HepG2 (cell line): ENCODE measurements around the gene ZNF519. TPM values are rescaled to one million over a fixed set of nuclear protein-coding genes. Genes with fewer than 3 reads are reported as not detected.
A peak's percentile ranks its signal among the peaks of the same experiment; 100 is the strongest.

Source experiments
- ATAC-seq: fragments of 200-7000 bp; cut with Tn5 transposase; 3 replicates; pipeline ENCODE4 v1.9.1; 2020; ENCODE audit warnings: mild to moderate bottlenecking, moderate library complexity
- BruUV-seq: library from RNA; stranded (reverse); fragments of 400-500 nt; replicated peaks from 2 replicates; lab custom pipeline; 2021; lab: Mats Ljungman, UMichigan
- CTCF ChIA-PET: fragments of 300-600 bp; formaldehyde crosslinking; extraction: SDS; loops from one replicate; lab custom pipeline; 2021; ENCODE audit warnings: low total read pairs, inconsistent platforms, low intra/inter-chr PET ratio; lab: Yijun Ruan, JAX
- POLR2A ChIA-PET: fragments of 350-600 bp; sonication (Branson Sonifier 250); formaldehyde crosslinking; loops from one replicate; lab custom pipeline; 2020; ENCODE audit warnings: antibody characterized with exemption, inconsistent platforms; lab: Yijun Ruan, JAX
- DNase-seq: peaks from one replicate; pipeline ENCODE4 v3.0.0-alpha.2; 2015; ENCODE audit warnings: low spot score
- FAIRE-seq: peaks from 3 replicates; lab custom pipeline; 2011; peaks lifted over from hg19 to GRCh38; lab: Jason Lieb, UNC
- H2AFZ ChIP-seq: one replicate; pipeline ENCODE4 v1.6.1; 2011; ENCODE audit warnings: low read length, inconsistent platforms
- H3K27ac ChIP-seq: fragments of 300-600 bp; 3 replicates; pipeline ENCODE4 v1.8.0; 2011; ENCODE audit warnings: mixed run types, mild to moderate bottlenecking, mixed read lengths, low read length, inconsistent platforms; ENCODE audit not compliant: insufficient read depth; ENCODE audit errors: extremely low read length
- H3K27me3 ChIP-seq, 2 experiments: fragments of 200-600 bp in 1 of 2; 2 replicates in 1 of 2; 3 replicates in 1 of 2; pipeline versions ENCODE4 v1.6.0 to v1.8.0; 2011; ENCODE audit warnings: low read length in 2 of 2, mild to moderate bottlenecking in 2 of 2, moderate library complexity in 2 of 2, inconsistent platforms in 1 of 2; ENCODE audit not compliant: insufficient read depth in 2 of 2, control insufficient read depth in 1 of 2
- H3K36me3 ChIP-seq, 2 experiments: fragments of 200-600 bp in 1 of 2; replicated peaks in 1 of 2; 2 replicates in 1 of 2; 3 replicates in 1 of 2; pipeline versions ENCODE4 v1.5.1 to v1.8.0; 2011; ENCODE audit warnings: low read length in 2 of 2, inconsistent platforms in 1 of 2; ENCODE audit not compliant: insufficient read depth in 2 of 2, control insufficient read depth in 1 of 2
- H3K4me1 ChIP-seq: 2 replicates; pipeline ENCODE4 v1.5.1; 2012; ENCODE audit warnings: low read length, inconsistent platforms; ENCODE audit not compliant: insufficient read depth
- H3K4me2 ChIP-seq: 2 replicates; pipeline ENCODE4 v1.6.0; 2011; ENCODE audit warnings: low read depth, low read length, inconsistent platforms
- H3K4me3 ChIP-seq, 3 experiments: fragments of 200-600 bp in 1 of 3; sonication (generic), shearing (Covaris generic) in 1 of 3; replicated peaks in 1 of 3; 2 replicates each; pipeline ENCODE4 v1.5.1; 2011 to 2016; ENCODE audit warnings: low read length in 3 of 3, inconsistent platforms in 2 of 3, low read depth in 2 of 3, mild to moderate bottlenecking in 2 of 3, control low read depth in 1 of 3, mixed read lengths in 1 of 3; ENCODE audit not compliant: insufficient read depth in 1 of 3
- H3K79me2 ChIP-seq: one replicate; pipeline ENCODE4 v1.6.1; 2011; ENCODE audit warnings: low read length, inconsistent platforms; ENCODE audit not compliant: insufficient read depth
- H3K9ac ChIP-seq: 2 replicates; pipeline ENCODE4 v1.6.0; 2011; ENCODE audit warnings: mild to moderate bottlenecking, low read depth, low read length, inconsistent platforms; ENCODE audit not compliant: insufficient read depth
- H3K9me3 ChIP-seq: 2 replicates; pipeline ENCODE4 v1.5.1; 2012; ENCODE audit warnings: mild to moderate bottlenecking, low read length
- H4K20me1 ChIP-seq: 2 replicates; pipeline ENCODE4 v1.6.0; 2011; ENCODE audit warnings: inconsistent platforms, mild to moderate bottlenecking, low read length, moderate library complexity; ENCODE audit not compliant: insufficient read depth
- ERF ChIP-seq: IDR thresholded peaks from 2 replicates; pipeline ENCODE4 v1.6.1; 2018; ENCODE audit warnings: missing biosample characterization, missing genetic modification reagents
- ESRRA ChIP-seq: sonication (generic); formaldehyde crosslinking; IDR thresholded peaks from 2 replicates; pipeline ENCODE4 v1.5.1; 2020; ENCODE audit warnings: mild to moderate bottlenecking, low read depth, missing genetic modification reagents
- MAFF ChIP-seq: IDR thresholded peaks from 2 replicates; pipeline ENCODE4 v1.6.1; 2011; ENCODE audit warnings: low read depth, low read length, improper control_type of control experiment
- MAFK ChIP-seq, 2 experiments: IDR thresholded peaks in 1 of 2; conservative IDR thresholded peaks in 1 of 2; 2 replicates each; pipeline ENCODE4 v1.6.1; 2011; ENCODE audit warnings: improper control_type of control experiment in 2 of 2, low read length in 2 of 2
- PPARG ChIP-seq: conservative IDR thresholded peaks from 2 replicates; pipeline ENCODE4 v1.6.1; 2016; ENCODE audit warnings: missing biosample characterization, missing genetic modification reagents
- TEAD2 ChIP-seq: sonication (generic); formaldehyde crosslinking; IDR thresholded peaks from 2 replicates; pipeline ENCODE4 v1.9.0; 2021; ENCODE audit warnings: missing genetic modification reagents
- THYN1 ChIP-seq: sonication (generic); formaldehyde crosslinking; IDR thresholded peaks from 2 replicates; pipeline ENCODE4 v1.8.1; 2023; ENCODE audit warnings: low read depth, mild to moderate bottlenecking, moderate library complexity, missing genetic modification reagents, borderline replicate concordance
- ZFP62 ChIP-seq: sonication (generic); formaldehyde crosslinking; IDR thresholded peaks from 2 replicates; pipeline ENCODE4 v1.4.0; 2020; ENCODE audit warnings: missing genetic modification reagents
- ZNF432 ChIP-seq: sonication (generic); formaldehyde crosslinking; IDR thresholded peaks from 2 replicates; pipeline ENCODE4 v1.5.0; 2020; ENCODE audit warnings: missing genetic modification reagents, mild to moderate bottlenecking, borderline replicate concordance
- ZNF446 ChIP-seq: sonication (generic); formaldehyde crosslinking; IDR thresholded peaks from 2 replicates; pipeline ENCODE4 v1.5.0; 2020; ENCODE audit warnings: mild to moderate bottlenecking, missing genetic modification reagents
- ZSCAN20 ChIP-seq: sonication (generic); formaldehyde crosslinking; IDR thresholded peaks from 2 replicates; pipeline ENCODE4 v1.4.0; 2020; ENCODE audit warnings: missing genetic modification reagents, mild to moderate bottlenecking, borderline replicate concordance
- WGBS: methylation state at CpG from one replicate; pipeline ENCODE4 v1.1.6; 2017; ENCODE audit warnings: low lambda C conversion rate; 5-methylcytosine and 5-hydroxymethylcytosine counted together
- in situ Hi-C: cut with HindIII; loops from 2 replicates; pipeline ENCODE4 v1.10.0; 2017; ENCODE audit warnings: low pct_unique_long_range_greater_than_20kb; ENCODE audit not compliant: extremely low pct_ligation_motif_present
- intact Hi-C: fragments of 100-400 bp; cut with micrococcal nuclease; formaldehyde crosslinking; loops from one replicate; pipeline ENCODE4 v1.10.0; 2022; ENCODE audit not compliant: unreplicated experiment
- polyA plus RNA-seq, 8 experiments: library from polyadenylated mRNA; depleted of rRNA in 3 of 8; stranded (reverse) in 7 of 8; unstranded in 1 of 8; fragments of >200 nt; fragmentation: Illumina TruSeq in 4 of 8; extraction: Trizol in 4 of 8; gene quantifications; 2 replicates each; pipeline versions ENCODE4 v1.2.1 to v1.2.3, GENCODE V29; 2011 to 2016; ENCODE audit warnings: low read depth in 4 of 8, missing spikeins in 1 of 8, mixed read lengths in 1 of 8; ENCODE audit not compliant: insufficient read depth in 1 of 8
- total RNA-seq, 5 experiments: library from RNA; depleted of rRNA; stranded (reverse); fragments of >200 nt; fragmentation: Illumina TruSeq; extraction: Trizol; gene quantifications; 2 replicates each; pipeline ENCODE4 v1.2.3, GENCODE V29; 2016; ENCODE audit warnings: low read depth in 1 of 5
- TF ChIP-seq, protein P1 (sequence below): sonication (generic); formaldehyde crosslinking; IDR thresholded peaks from 2 replicates; pipeline ENCODE4 v1.4.0; 2020; ENCODE audit warnings: low read depth, mild to moderate bottlenecking, missing genetic modification reagents
- TF ChIP-seq, protein P2 (sequence below): sonication (generic); formaldehyde crosslinking; IDR thresholded peaks from 2 replicates; pipeline ENCODE4 v1.8.0; 2022; ENCODE audit warnings: missing genetic modification reagents, mild to moderate bottlenecking, moderate library complexity, borderline replicate concordance

The ZNF519 gene
- total and polyA plus RNA-seq, 2 of the 13 experiments (the other 11 are each of a cell fraction or from before 2014, with no cell fraction given) = 7.3 to 11.1 TPM

DNA sequence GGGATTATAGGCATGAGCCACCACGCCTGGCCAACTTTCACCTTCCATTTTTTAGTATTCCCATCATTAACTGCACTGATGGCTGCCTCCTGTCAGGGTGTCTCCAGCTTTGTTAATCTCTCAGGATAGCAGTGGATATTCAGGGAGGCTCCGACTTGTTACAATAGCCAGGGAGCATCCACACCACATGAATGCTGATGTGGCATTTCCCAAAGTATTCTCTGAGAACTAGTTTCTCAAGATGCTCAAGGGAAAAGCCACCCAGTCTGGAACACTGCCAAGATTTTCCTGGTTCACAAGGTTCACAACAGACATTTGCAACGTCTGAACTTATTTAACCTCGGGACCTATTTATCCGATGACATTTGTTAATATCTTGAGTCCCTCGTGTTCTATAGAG lies 33.8 kb downstream of the ZNF519 start:
- Histone ChIP-seq H2AFZ (no peak overlapping the region), H3K27ac (no peak overlapping the region), H3K4me1 (peaks cover 3% of the 10 kb centered on the region), H3K4me2 (no peak overlapping the region), H3K79me2 (no peaks in the 10 kb centered on the region), H3K9me3 (no peaks in the 10 kb centered on the region), H3K9ac (no peak overlapping the region), H4K20me1 (no peaks in the 10 kb centered on the region), H3K36me3 (0 out of 5 replicates have a peak, but pooled peaks cover 0 to 3% of the 10 kb centered on the region in 2 experiments), H3K4me3 (no peak overlapping the region), H3K27me3 (no peaks in the 10 kb centered on the region; a peak in 1 of 5 replicates)
- TF ChIP-seq ZFP62 (CRISPR knock-in tag) (no peak), MAFK (conservative IDR thresholded peaks at IDR 0.05 in 1 of 2, IDR thresholded peaks at IDR 0.05 in 1 of 2; ENCODE audit: low read length in 2 of 2) (peak; percentile 62 to 78), MAFF (peak; percentile 64), THYN1 (CRISPR knock-in tag) (no peak)
- POLR2A ChIA-PET = no interaction called here
- FAIRE-seq (no peak), ATAC-seq (no peak), DNase-seq (no peak)
- BruUV-seq = no TSS peak
- intact Hi-C loops = no loop called here
- in situ Hi-C loops = no loop called here
- 96% methylated on average over 6 of the region's 6 CpGs for WGBS
- CTCF ChIA-PET = no interaction called here

DNA sequence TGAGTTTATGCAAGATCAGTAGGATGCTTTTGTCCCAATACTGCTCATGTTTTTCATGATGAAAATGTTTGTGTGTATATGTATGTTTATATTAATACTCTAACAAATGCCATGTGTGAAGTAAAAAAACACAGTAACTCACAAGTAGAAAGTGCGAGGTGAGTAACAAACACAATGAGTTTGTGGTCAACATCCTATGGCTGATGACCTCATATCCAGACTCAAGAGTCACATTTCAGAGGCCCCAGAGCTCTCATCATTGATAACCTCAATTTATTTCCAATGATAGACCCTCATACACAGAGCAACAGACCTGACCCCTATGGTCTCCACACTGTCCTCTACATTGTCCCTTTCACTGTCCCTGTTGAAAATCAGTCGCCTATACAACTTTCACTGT lies 34.5 kb downstream of the ZNF519 start:
- no peak overlapping the region for H3K27ac ChIP-seq
- intact Hi-C loops = no loop called here
- H2AFZ ChIP-seq = no peak overlapping the region
- H3K27me3 ChIP-seq = no peaks in the 10 kb centered on the region; a peak in 1 of 5 replicates
- WGBS = 100% methylated on average over 2 of the region's 2 CpGs
- no peak overlapping the region for H3K4me3 ChIP-seq
- DNase-seq = no peak
- TF ChIP-seq TEAD2 (CRISPR knock-in tag) (no peak), ZSCAN20 (CRISPR knock-in tag) (no peak), ZNF446 (CRISPR knock-in tag) (no peak), PPARG (no peak), ZNF432 (CRISPR knock-in tag) (no peak), ESRRA (no peak), ERF (no peak)
- TF ChIP-seq, protein P1, sequence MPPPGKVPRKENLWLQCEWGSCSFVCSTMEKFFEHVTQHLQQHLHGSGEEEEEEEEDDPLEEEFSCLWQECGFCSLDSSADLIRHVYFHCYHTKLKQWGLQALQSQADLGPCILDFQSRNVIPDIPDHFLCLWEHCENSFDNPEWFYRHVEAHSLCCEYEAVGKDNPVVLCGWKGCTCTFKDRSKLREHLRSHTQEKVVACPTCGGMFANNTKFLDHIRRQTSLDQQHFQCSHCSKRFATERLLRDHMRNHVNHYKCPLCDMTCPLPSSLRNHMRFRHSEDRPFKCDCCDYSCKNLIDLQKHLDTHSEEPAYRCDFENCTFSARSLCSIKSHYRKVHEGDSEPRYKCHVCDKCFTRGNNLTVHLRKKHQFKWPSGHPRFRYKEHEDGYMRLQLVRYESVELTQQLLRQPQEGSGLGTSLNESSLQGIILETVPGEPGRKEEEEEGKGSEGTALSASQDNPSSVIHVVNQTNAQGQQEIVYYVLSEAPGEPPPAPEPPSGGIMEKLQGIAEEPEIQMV (CRISPR knock-in tag) = no peak
- TF ChIP-seq, protein P2, sequence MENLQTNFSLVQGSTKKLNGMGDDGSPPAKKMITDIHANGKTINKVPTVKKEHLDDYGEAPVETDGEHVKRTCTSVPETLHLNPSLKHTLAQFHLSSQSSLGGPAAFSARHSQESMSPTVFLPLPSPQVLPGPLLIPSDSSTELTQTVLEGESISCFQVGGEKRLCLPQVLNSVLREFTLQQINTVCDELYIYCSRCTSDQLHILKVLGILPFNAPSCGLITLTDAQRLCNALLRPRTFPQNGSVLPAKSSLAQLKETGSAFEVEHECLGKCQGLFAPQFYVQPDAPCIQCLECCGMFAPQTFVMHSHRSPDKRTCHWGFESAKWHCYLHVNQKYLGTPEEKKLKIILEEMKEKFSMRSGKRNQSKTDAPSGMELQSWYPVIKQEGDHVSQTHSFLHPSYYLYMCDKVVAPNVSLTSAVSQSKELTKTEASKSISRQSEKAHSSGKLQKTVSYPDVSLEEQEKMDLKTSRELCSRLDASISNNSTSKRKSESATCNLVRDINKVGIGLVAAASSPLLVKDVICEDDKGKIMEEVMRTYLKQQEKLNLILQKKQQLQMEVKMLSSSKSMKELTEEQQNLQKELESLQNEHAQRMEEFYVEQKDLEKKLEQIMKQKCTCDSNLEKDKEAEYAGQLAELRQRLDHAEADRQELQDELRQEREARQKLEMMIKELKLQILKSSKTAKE = no peak
- TF ChIP-seq, all 625 proteins: peak for 0
- H3K4me2 ChIP-seq = no peak overlapping the region
- H4K20me1 ChIP-seq = no peaks in the 10 kb centered on the region
- H3K79me2 ChIP-seq = no peaks in the 10 kb centered on the region
- ATAC-seq = no peak
- no peaks in the 10 kb centered on the region for H3K9me3 ChIP-seq
- peaks cover 10% of the 10 kb centered on the region for H3K4me1 ChIP-seq
- H3K9ac ChIP-seq = no peak overlapping the region
- 0 out of 5 replicates have a peak, but pooled peaks cover 0 to 3% of the 10 kb centered on the region in 2 experiments for H3K36me3 ChIP-seq
- POLR2A ChIA-PET = no interaction called here
- CTCF ChIA-PET = no interaction called here
- no TSS peak for BruUV-seq
- FAIRE-seq = no peak
- in situ Hi-C loops = no loop called here
